Activated CD8-positive, alpha-beta memory T cell treated with anti-CD3 and anti-CD28 coated beads, Interleukin-2, amount 50 U/mL, for 24 hours (primary cell): Measurements from ENCODE around the gene FBN3.

Source experiments
- DNase-seq: peaks from one replicate; pipeline ENCODE4 v3.0.0-alpha.2; 2020; ENCODE audit errors: extremely low read depth

Gene FBN3

GRCh38 chr19:8148410-8149260 is 757 bp downstream of the FBN3 start:
- no peak for DNase-seq

GRCh38 chr19:8148088-8148409 is 1.3 kb downstream of the FBN3 start:
- no peak for DNase-seq

- DNase-seq, result no peak
These were observed 1.8 kb downstream of the FBN3 start for GRCh38 chr19:8147582-8147978.

GRCh38 chr19:8146877-8147581 is 2.4 kb downstream of the FBN3 start:
- no peak for DNase-seq

GRCh38 chr19:8144273-8144995 is 5.0 kb downstream of the FBN3 start:
- DNase-seq, result no peak

- no peak for DNase-seq
These were observed 6.4 kb downstream of the FBN3 start for GRCh38 chr19:8143041-8143440.

GRCh38 chr19:8142513-8142900 is 6.9 kb downstream of the FBN3 start:
- DNase-seq, result no peak

GRCh38 chr19:8141726-8142512 is 7.5 kb downstream of the FBN3 start:
- DNase-seq, result no peak

GRCh38 chr19:8138201-8138600 is 11.2 kb downstream of the FBN3 start:
- DNase-seq, result no peak

- no peak for DNase-seq
These were observed 12.0 kb downstream of the FBN3 start for GRCh38 chr19:8137425-8137824.

- no peak for DNase-seq
These were observed 13.3 kb downstream of the FBN3 start for GRCh38 chr19:8135946-8136618.

GRCh38 chr19:8132858-8133458 is 16.4 kb downstream of the FBN3 start:
- no peak for DNase-seq

GRCh38 chr19:8131517-8131916 is 17.9 kb downstream of the FBN3 start:
- no peak for DNase-seq

GRCh38 chr19:8129061-8129618 is 20.3 kb downstream of the FBN3 start:
- DNase-seq, result no peak

- DNase-seq, result no peak
These were observed 20.8 kb downstream of the FBN3 start for GRCh38 chr19:8128551-8128950.

- no peak for DNase-seq
These were observed 22.1 kb downstream of the FBN3 start for GRCh38 chr19:8127311-8127710.

- no peak for DNase-seq
These were observed 22.9 kb downstream of the FBN3 start for GRCh38 chr19:8126511-8126910.

- DNase-seq, result no peak
These were observed 23.4 kb downstream of the FBN3 start for GRCh38 chr19:8126008-8126407.

- no peak for DNase-seq
These were observed 25.7 kb downstream of the FBN3 start for GRCh38 chr19:8123683-8124082.

- no peak for DNase-seq
These were observed 28.5 kb downstream of the FBN3 start for GRCh38 chr19:8120636-8121480.
